IMR-90 (cell line): ENCODE measurements around the gene TMEM26. TPM values are rescaled to one million over a fixed set of nuclear protein-coding genes. Genes with fewer than 3 reads are reported as not detected.

Experiments used
- ATAC-seq: fragments of 200-7000 bp; cut with Tn5 transposase; 2 replicates; pipeline ENCODE4 v1.9.1; 2020; ENCODE audit warnings: low read depth, mild to moderate bottlenecking, moderate library complexity
- BruUV-seq: library from RNA; stranded (reverse); fragments of 400-500 nt; replicated peaks from 2 replicates; lab custom pipeline; 2021; lab: Mats Ljungman, UMichigan
- CTCF ChIA-PET: fragments of 300-600 bp; formaldehyde crosslinking; extraction: SDS; loops from one replicate; lab custom pipeline; 2021; ENCODE audit warnings: antibody characterized with exemption; lab: Yijun Ruan, JAX
- POLR2A ChIA-PET: fragments of 300-600 bp; sonication (Branson Sonifier 250); formaldehyde crosslinking; loops from one replicate; lab custom pipeline; 2022; ENCODE audit warnings: antibody characterized with exemption; ENCODE audit not compliant: unreplicated experiment; lab: Charles Lee
- DNase-seq: peaks from one replicate; pipeline ENCODE4 v3.0.0; 2013
- H2AFZ ChIP-seq: replicated peaks from 2 replicates; pipeline ENCODE3; 2013; ENCODE audit warnings: low read length, mild to moderate bottlenecking; ENCODE audit not compliant: poor library complexity
- H2AK5ac ChIP-seq: 2 replicates; pipeline ENCODE4 v1.6.1; 2013; ENCODE audit warnings: low read depth, low read length, inconsistent platforms
- H2AK9ac ChIP-seq: replicated peaks from 2 replicates; pipeline ENCODE3; 2013; ENCODE audit warnings: mild to moderate bottlenecking, low read depth, low read length, moderate library complexity; ENCODE audit not compliant: poor library complexity
- H2BK120ac ChIP-seq: 2 replicates; pipeline ENCODE4 v1.6.1; 2013; ENCODE audit warnings: low read depth, low read length, inconsistent platforms
- H2BK15ac ChIP-seq: 3 replicates; pipeline ENCODE4 v1.6.1; 2013; ENCODE audit warnings: low read depth, low read length, inconsistent platforms
- H2BK20ac ChIP-seq: 2 replicates; pipeline ENCODE4 v1.6.1; 2013; ENCODE audit warnings: low read depth, mild to moderate bottlenecking, inconsistent platforms, low read length, moderate library complexity
- H2BK5ac ChIP-seq: 2 replicates; pipeline ENCODE4 v1.6.1; 2013; ENCODE audit warnings: mild to moderate bottlenecking, low read depth, low read length, inconsistent platforms; ENCODE audit not compliant: poor library complexity, severe bottlenecking
- H3K14ac ChIP-seq: replicated peaks from 2 replicates; pipeline ENCODE4 v1.6.1; 2013; ENCODE audit warnings: low read depth, low read length, inconsistent platforms
- H3K18ac ChIP-seq: 2 replicates; pipeline ENCODE4 v1.6.1; 2013; ENCODE audit warnings: low read depth, low read length, control low read depth
- H3K23ac ChIP-seq: 2 replicates; pipeline ENCODE4 v1.6.1; 2013; ENCODE audit warnings: low read depth, low read length, inconsistent platforms
- H3K27ac ChIP-seq: 2 replicates; pipeline ENCODE4 v1.5.1; 2013; ENCODE audit warnings: mild to moderate bottlenecking, control low read depth, low read length; ENCODE audit not compliant: insufficient read depth
- H3K27me3 ChIP-seq: 2 replicates; pipeline ENCODE4 v1.6.1; 2013; ENCODE audit warnings: low read length; ENCODE audit not compliant: control insufficient read depth, insufficient read depth
- H3K36me3 ChIP-seq: 2 replicates; pipeline ENCODE4 v1.6.1; 2013; ENCODE audit warnings: low read length, mixed read lengths; ENCODE audit not compliant: control insufficient read depth, insufficient read depth
- H3K4ac ChIP-seq: 2 replicates; pipeline ENCODE4 v1.6.1; 2013; ENCODE audit warnings: low read depth, low read length, inconsistent platforms
- H3K4me1 ChIP-seq: 2 replicates; pipeline ENCODE4 v1.6.1; 2013; ENCODE audit warnings: low read length, mixed read lengths; ENCODE audit not compliant: control insufficient read depth, insufficient read depth
- H3K4me2 ChIP-seq: 2 replicates; pipeline ENCODE4 v1.6.1; 2013; ENCODE audit warnings: low read depth, mild to moderate bottlenecking, control low read depth, low read length, moderate library complexity
- H3K4me3 ChIP-seq: 2 replicates; pipeline ENCODE4 v1.5.1; 2013; ENCODE audit warnings: low read depth, mild to moderate bottlenecking, control low read depth, low read length, moderate library complexity; ENCODE audit not compliant: insufficient read depth
- H3K56ac ChIP-seq: 2 replicates; pipeline ENCODE4 v1.6.1; 2013; ENCODE audit warnings: low read length, inconsistent platforms; ENCODE audit not compliant: insufficient read depth; ENCODE audit errors: extremely low read depth
- H3K79me1 ChIP-seq, 2 experiments: 2 replicates each; pipeline ENCODE4 v1.6.1; 2013; ENCODE audit warnings: low read length in 2 of 2, inconsistent platforms in 1 of 2, low read depth in 1 of 2
- H3K9ac ChIP-seq: 2 replicates; pipeline ENCODE4 v1.6.1; 2013; ENCODE audit warnings: low read depth, low read length, control low read depth
- H3K9me1 ChIP-seq: 2 replicates; pipeline ENCODE4 v1.6.1; 2013; ENCODE audit warnings: low read length, inconsistent platforms; ENCODE audit not compliant: insufficient read depth
- H3K9me3 ChIP-seq: 2 replicates; pipeline ENCODE4 v1.6.1; 2013; ENCODE audit warnings: low read length; ENCODE audit not compliant: control insufficient read depth, insufficient read depth
- H4K20me1 ChIP-seq: 2 replicates; pipeline ENCODE4 v1.6.1; 2013; ENCODE audit warnings: low read length, inconsistent platforms; ENCODE audit not compliant: insufficient read depth
- H4K5ac ChIP-seq: 2 replicates; pipeline ENCODE4 v1.6.1; 2013; ENCODE audit warnings: mild to moderate bottlenecking, low read depth, low read length, control low read depth
- H4K8ac ChIP-seq, 2 experiments: 2 replicates each; pipeline ENCODE4 v1.6.1; 2013; ENCODE audit warnings: low read depth in 2 of 2, low read length in 2 of 2, control low read depth in 1 of 2, inconsistent platforms in 1 of 2
- H4K91ac ChIP-seq: 2 replicates; pipeline ENCODE4 v1.6.1; 2013; ENCODE audit warnings: low read depth, low read length, inconsistent platforms; ENCODE audit not compliant: insufficient read depth
- CEBPB ChIP-seq: IDR thresholded peaks from 2 replicates; pipeline ENCODE4 v1.6.1; 2012; ENCODE audit warnings: low read depth, low read length, improper control_type of control experiment
- CHD1 ChIP-seq: IDR thresholded peaks from 2 replicates; pipeline ENCODE4 v1.6.1; 2012; ENCODE audit warnings: low read depth, low read length, improper control_type of control experiment
- MXI1 ChIP-seq: IDR thresholded peaks from 2 replicates; pipeline ENCODE4 v1.6.1; 2012; ENCODE audit warnings: low read depth, mild to moderate bottlenecking, low read length, moderate library complexity, borderline replicate concordance
- NFE2L2 ChIP-seq: fragments of 150-350 bp; IDR thresholded peaks from 2 replicates; pipeline ENCODE4 v1.6.1; 2016; ENCODE audit warnings: low read depth, mild to moderate bottlenecking, low read length
- WGBS, 2 experiments: methylation state at CpG; one replicate each; pipeline versions ENCODE4 v1.1.5 to v1.1.7; 2013; ENCODE audit warnings: missing lambda C conversion rate in 2 of 2; ENCODE audit not compliant: insufficient read length in 1 of 2; ENCODE audit errors: extremely low coverage in 2 of 2; 5-methylcytosine and 5-hydroxymethylcytosine counted together
- dilution Hi-C: fragments of 300-500 bp; cut with HindIII; formaldehyde crosslinking; loops from one replicate; pipeline ENCODE4 v1.14.3; 2018; ENCODE audit warnings: low sequenced_read_pairs; ENCODE audit not compliant: unreplicated experiment
- in situ Hi-C: fragments of 300-500 bp; cut with MboI; formaldehyde crosslinking; loops from 3 replicates; pipeline ENCODE4 v1.14.3; 2019; ENCODE audit warnings: low sequenced_read_pairs, inconsistent platforms, mixed read lengths
- intact Hi-C: fragments of 100-400 bp; cut with micrococcal nuclease; formaldehyde crosslinking; loops from 2 replicates; pipeline ENCODE4 v1.10.0; 2022
- polyA plus RNA-seq, 3 experiments: library from polyadenylated mRNA; depleted of rRNA; stranded (reverse); fragments of >200 nt; gene quantifications; 2 replicates each; pipeline ENCODE4 v1.2.3, GENCODE V29; 2012; ENCODE audit warnings: low replicate concordance in 1 of 3
- total RNA-seq: library from RNA; depleted of rRNA; stranded (reverse); fragments of >200 nt; gene quantifications from 2 replicates; pipeline ENCODE4 v1.2.3, GENCODE V29; 2012

TMEM26 gene
- total and polyA plus RNA-seq, 2 of the 4 experiments (the other 2 are of a cell fraction) = 0.22 to 0.36 TPM

GRCh38 chr10:61475449-61475873 is 22.3 kb upstream of the TMEM26 start:
- CTCF ChIA-PET = no interaction called here

More at GRCh38 chr10:61475449-61475873, 22.3 kb upstream of the TMEM26 start:
- Histone ChIP-seq H2AFZ (no peak overlapping the region), H2BK20ac (no peak overlapping the region), H3K4ac (no peak overlapping the region), H3K27me3 (no peaks in the 10 kb centered on the region), H3K36me3 (no peaks in the 10 kb centered on the region), H4K91ac (no peak overlapping the region), H3K27ac (no peak overlapping the region), H3K4me2 (no peak overlapping the region; the same call in 1 of the 2 replicates), H4K20me1 (no peaks in the 10 kb centered on the region), H3K14ac (no peak overlapping the region), H2BK120ac (no peak overlapping the region), H2AK9ac (no peak overlapping the region), H4K5ac (no peak overlapping the region), H3K4me3 (no peak overlapping the region), H3K9ac (no peak overlapping the region), H3K18ac (no peak overlapping the region), H2BK15ac (no peak overlapping the region), H3K79me1 (no peaks in the 10 kb centered on the region), H4K8ac (no peak overlapping the region), H2AK5ac (no peak overlapping the region), H3K23ac (no peak overlapping the region), H3K56ac (no peak overlapping the region), H3K4me1 (0 out of 2 replicates have a peak, but pooled peaks cover 2% of the 10 kb centered on the region), H3K9me3 (no peaks in the 10 kb centered on the region), H3K9me1 (no peaks in the 10 kb centered on the region), H2BK5ac (no peak overlapping the region)
- intact Hi-C loops (no loop called here), dilution Hi-C loops (no loop called here), in situ Hi-C loops (no loop called here)
- 0% methylated on average over 1 of the region's 3 CpGs; no CpG with 5 or more reads in 1 of the 2 experiments for WGBS, 2 experiments
- POLR2A ChIA-PET = no interaction called here
- TF ChIP-seq CHD1 (no peak), NFE2L2 (peak; percentile 47; the same call in 1 of the 2 replicates), MXI1 (no peak), CEBPB (0 out of 2 replicates have a peak, but pooled peaks have one; percentile 5)
- ATAC-seq (peak; percentile 48), DNase-seq (peak; percentile 66)
- no TSS peak for BruUV-seq
